Type B pancreatic cell (in vitro differentiated cells): ENCODE data around the gene BAZ2B. TPM values are rescaled to one million over a fixed set of nuclear protein-coding genes. Genes with fewer than 3 reads are reported as not detected.

ENCODE experiments used
- DNase-seq: peaks from one replicate; pipeline ENCODE4 v3.0.0; 2021; ENCODE audit warnings: mixed read lengths; ENCODE audit not compliant: unreplicated experiment; ENCODE audit errors: extremely low spot score
- H3K27ac Mint-ChIP-seq: 2 replicates; pipeline ENCODE4 v1.8.0; 2021; ENCODE audit warnings: mild to moderate bottlenecking, mixed read lengths
- H3K27me3 Mint-ChIP-seq: 2 replicates; pipeline ENCODE4 v1.8.0; 2021; ENCODE audit warnings: mixed read lengths
- H3K36me3 Mint-ChIP-seq: 2 replicates; pipeline ENCODE4 v1.8.0; 2021; ENCODE audit warnings: mixed read lengths
- H3K4me1 Mint-ChIP-seq: one replicate; pipeline ENCODE4 v1.8.0; 2021; ENCODE audit warnings: mixed read lengths; ENCODE audit not compliant: unreplicated experiment
- H3K4me3 Mint-ChIP-seq: 2 replicates; pipeline ENCODE4 v1.8.0; 2021; ENCODE audit warnings: mild to moderate bottlenecking, mixed read lengths
- H3K9me3 Mint-ChIP-seq: 2 replicates; pipeline ENCODE4 v1.8.0; 2021; ENCODE audit warnings: mixed read lengths
- total RNA-seq: library from RNA; stranded (reverse); gene quantifications from 2 replicates; pipeline ENCODE4 v1.2.1, GENCODE V29; 2021; ENCODE audit warnings: low replicate concordance
- TF ChIP-seq, protein P1 (sequence below): fragments of 200-600 bp; sonication (generic); conservative IDR thresholded peaks from 2 replicates; pipeline ENCODE4 v1.5.0; 2021; ENCODE audit warnings: antibody characterized with exemption, mild to moderate bottlenecking

Gene BAZ2B
- total RNA-seq, 1 donor from 2014 or later = 80.4 TPM

DNA sequence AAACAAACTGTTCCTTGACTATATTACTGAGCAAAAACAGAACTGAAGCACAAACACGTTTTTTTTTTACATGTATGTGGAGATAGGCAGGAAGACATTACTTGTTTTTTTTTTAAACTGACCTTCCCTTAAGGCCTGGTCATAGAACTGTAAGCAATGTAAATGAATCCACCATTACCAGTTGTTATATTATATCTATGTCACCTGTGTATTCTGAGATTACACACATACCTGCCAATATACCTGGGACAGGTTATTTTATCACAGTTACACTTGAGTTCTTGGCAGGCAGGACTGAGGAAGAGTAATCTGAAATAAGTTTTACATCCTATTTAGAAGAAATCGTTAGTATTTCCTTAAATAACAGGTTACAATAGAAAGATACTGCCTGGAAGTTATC, 155.3 kb downstream of the BAZ2B start:
- peaks cover 5% of the 10 kb centered on the region for H3K4me1 Mint-ChIP-seq
- H3K4me3 Mint-ChIP-seq = no peak overlapping the region
- H3K27ac Mint-ChIP-seq = no peak overlapping the region
- DNase-seq = no peak
- H3K27me3 Mint-ChIP-seq = no peaks in the 10 kb centered on the region
- no peaks in the 10 kb centered on the region for H3K9me3 Mint-ChIP-seq
- TF ChIP-seq, protein P1, sequence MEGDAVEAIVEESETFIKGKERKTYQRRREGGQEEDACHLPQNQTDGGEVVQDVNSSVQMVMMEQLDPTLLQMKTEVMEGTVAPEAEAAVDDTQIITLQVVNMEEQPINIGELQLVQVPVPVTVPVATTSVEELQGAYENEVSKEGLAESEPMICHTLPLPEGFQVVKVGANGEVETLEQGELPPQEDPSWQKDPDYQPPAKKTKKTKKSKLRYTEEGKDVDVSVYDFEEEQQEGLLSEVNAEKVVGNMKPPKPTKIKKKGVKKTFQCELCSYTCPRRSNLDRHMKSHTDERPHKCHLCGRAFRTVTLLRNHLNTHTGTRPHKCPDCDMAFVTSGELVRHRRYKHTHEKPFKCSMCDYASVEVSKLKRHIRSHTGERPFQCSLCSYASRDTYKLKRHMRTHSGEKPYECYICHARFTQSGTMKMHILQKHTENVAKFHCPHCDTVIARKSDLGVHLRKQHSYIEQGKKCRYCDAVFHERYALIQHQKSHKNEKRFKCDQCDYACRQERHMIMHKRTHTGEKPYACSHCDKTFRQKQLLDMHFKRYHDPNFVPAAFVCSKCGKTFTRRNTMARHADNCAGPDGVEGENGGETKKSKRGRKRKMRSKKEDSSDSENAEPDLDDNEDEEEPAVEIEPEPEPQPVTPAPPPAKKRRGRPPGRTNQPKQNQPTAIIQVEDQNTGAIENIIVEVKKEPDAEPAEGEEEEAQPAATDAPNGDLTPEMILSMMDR = no peak
- H3K36me3 Mint-ChIP-seq = peaks cover 30% of the 10 kb centered on the region

DNA sequence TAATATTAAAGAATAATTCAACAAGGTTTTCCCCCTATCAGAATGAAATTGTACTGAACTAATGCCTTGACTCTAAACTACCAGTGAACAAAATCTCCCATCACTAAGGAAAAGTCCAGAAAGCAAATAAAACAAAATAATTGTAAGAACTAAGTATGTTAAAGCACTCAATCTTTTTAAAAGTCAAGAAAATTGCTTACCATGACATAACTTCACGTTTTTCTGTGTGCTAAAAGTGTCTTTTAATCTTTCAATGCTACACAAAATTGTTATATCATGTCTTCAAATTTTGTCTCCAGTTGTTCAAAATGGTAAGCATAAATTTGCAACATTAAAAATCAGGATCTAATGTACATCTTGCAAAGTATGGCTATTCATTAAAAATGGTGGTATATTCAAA, 156.1 kb downstream of the BAZ2B start:
- Mint-ChIP-seq H3K9me3 (no peaks in the 10 kb centered on the region), H3K4me3 (no peak overlapping the region), H3K4me1 (peaks cover 5% of the 10 kb centered on the region), H3K27me3 (no peaks in the 10 kb centered on the region), H3K27ac (no peak overlapping the region), H3K36me3 (peaks cover 28% of the 10 kb centered on the region)
- no peak for DNase-seq
- TF ChIP-seq, protein P1 = no peak

DNA sequence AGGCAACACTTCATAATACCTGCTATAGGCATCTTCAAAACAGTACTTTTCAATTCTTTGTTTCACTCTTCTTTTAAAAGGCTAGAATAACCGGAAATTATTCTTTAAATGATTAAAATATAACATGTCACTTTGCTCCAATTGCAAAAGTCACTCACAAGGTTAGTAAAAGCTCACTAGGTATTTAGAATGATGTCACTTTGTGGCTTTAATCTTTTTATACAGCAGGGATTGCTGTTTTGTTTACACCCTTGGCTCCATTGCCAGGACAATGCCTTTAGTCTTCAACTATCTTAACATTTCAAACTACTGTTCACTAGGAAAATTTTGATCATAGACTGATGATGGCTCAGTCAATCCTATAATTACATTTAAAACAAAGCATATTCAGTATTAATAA, 157.1 kb downstream of the BAZ2B start:
- no peak for DNase-seq
- Mint-ChIP-seq H3K36me3 (peaks cover 21% of the 10 kb centered on the region), H3K4me3 (no peak overlapping the region), H3K4me1 (peaks cover 5% of the 10 kb centered on the region), H3K27ac (no peak overlapping the region), H3K9me3 (no peaks in the 10 kb centered on the region), H3K27me3 (no peaks in the 10 kb centered on the region)
- TF ChIP-seq, protein P1 = no peak

DNA sequence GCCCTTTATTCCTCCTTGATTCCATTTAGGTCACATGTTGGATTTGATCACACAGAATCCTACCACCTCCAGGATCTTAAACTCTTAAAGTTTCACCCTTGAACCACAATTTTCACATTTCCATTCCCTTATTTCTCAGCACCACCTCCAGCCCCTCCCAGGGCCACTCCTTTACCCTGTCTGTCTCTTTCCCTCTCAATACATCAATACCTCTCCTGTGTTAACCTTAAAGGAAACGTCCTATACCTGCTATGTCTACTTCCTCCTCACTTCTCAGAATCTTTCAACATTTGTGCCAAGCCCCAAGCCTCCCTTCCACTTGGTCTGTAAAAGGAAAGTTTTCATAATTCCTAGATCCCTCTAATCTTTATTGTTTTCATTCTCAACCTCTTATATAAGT, 158.8 kb downstream of the BAZ2B start:
- Mint-ChIP-seq H3K27me3 (no peaks in the 10 kb centered on the region), H3K4me3 (peak overlapping the region; percentile 6), H3K4me1 (peaks cover 5% of the 10 kb centered on the region), H3K9me3 (no peaks in the 10 kb centered on the region), H3K36me3 (peaks cover 13% of the 10 kb centered on the region), H3K27ac (peak overlapping the region; percentile 72)
- DNase-seq = no peak
- TF ChIP-seq, protein P1 = no peak

DNA sequence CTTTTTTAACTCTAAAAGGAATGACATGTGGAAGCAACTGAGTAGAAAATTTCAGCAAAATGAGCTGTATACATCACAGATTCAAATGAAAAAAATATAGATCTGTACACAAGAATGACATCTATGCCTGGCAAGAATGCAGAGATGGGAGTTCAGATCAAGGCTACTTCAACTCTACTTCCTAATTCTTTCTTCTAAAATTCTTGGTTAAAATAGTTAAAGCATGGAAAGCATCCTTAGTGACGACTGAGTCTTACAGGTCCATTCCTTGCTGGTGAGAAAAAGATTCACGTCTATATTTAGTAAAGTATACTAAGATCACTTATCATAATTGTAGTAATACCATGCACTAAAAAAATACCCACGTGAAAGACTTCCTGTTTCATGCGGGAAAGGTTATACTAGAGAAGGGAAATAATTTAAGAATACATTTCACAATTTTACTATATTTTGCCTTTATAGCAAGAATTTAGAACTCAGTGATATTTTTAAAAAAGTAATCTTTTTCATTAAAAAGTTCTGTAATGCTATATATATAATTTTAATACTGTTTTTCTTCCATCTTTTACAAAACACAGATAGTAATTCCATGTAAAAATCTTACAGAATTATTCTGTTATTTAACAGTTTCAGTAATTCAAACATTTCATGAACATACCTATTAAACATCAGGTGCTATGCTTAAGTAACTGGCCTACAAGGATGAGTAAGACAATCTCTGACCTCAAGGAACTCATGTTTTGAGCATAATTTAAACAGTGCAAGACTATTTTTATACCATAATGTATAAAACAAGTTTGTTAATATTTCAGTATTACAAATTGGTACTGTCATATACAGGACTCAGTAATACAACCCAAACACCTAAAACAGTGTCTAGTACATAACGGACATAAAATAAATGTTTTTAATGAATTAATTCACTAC, 159.6 kb downstream of the BAZ2B start:
- H3K4me3 Mint-ChIP-seq = no peak overlapping the region
- peaks cover 8% of the 10 kb centered on the region for H3K36me3 Mint-ChIP-seq
- no peaks in the 10 kb centered on the region for H3K27me3 Mint-ChIP-seq
- H3K9me3 Mint-ChIP-seq = no peaks in the 10 kb centered on the region
- peaks cover 5% of the 10 kb centered on the region for H3K4me1 Mint-ChIP-seq
- TF ChIP-seq, protein P1 = no peak
- no peak overlapping the region for H3K27ac Mint-ChIP-seq
- DNase-seq = no peak
